Transverse colon (tissue), 4 donors: ENCODE data around the gene LAMB4. TPM values are rescaled to one million over a fixed set of nuclear protein-coding genes. Genes with fewer than 3 reads are reported as not detected.

ENCODE experiments used
- DNase-seq: peaks from one replicate; pipeline ENCODE4 v3.0.0-alpha.2; 2019
- H3K27ac ChIP-seq, 4 donors: fragments of 200-600 bp; sonication (generic); 2 replicates each; pipeline ENCODE4 v1.5.1; 2016 to 2018; ENCODE audit warnings: inconsistent platforms in 4 of 4
- H3K27me3 ChIP-seq: fragments of 200-600 bp; sonication (generic); 2 replicates; pipeline ENCODE4 v1.5.1; 2017; ENCODE audit warnings: inconsistent platforms
- H3K36me3 ChIP-seq, 4 donors: fragments of 200-600 bp; sonication (generic); 2 replicates each; pipeline ENCODE4 v1.5.1; 2017 to 2019; ENCODE audit warnings: inconsistent platforms in 4 of 4
- H3K4me1 ChIP-seq, 4 donors: fragments of 200-600 bp; sonication (generic); 2 replicates each; pipeline ENCODE4 v1.5.1; 2017 to 2020; ENCODE audit warnings: inconsistent platforms in 4 of 4
- H3K4me3 ChIP-seq, 4 donors: fragments of 200-600 bp; sonication (generic); 1 replicate in 1 of 4; 2 replicates in 3 of 4; pipeline versions ENCODE4 v1.5.1 to v1.6.1; 2017 to 2019; ENCODE audit warnings: inconsistent platforms in 4 of 4
- H3K9me3 ChIP-seq, 2 donors: fragments of 200-600 bp; sonication (generic); 2 replicates each; pipeline ENCODE4 v1.5.1; 2017 to 2019; ENCODE audit warnings: inconsistent platforms in 2 of 2
- EP300 ChIP-seq: sonication (generic); formaldehyde crosslinking; IDR thresholded peaks from one replicate; pipeline ENCODE4 v1.6.1; 2017; ENCODE audit warnings: antibody characterized with exemption, low read depth
- POLR2A ChIP-seq: fragments of 450-650 bp; IDR thresholded peaks from one replicate; pipeline ENCODE4 v1.6.1; 2016; ENCODE audit warnings: antibody characterized with exemption, mild to moderate bottlenecking, moderate library complexity
- POLR2AphosphoS5 ChIP-seq, 3 donors: sonication (generic); formaldehyde crosslinking; IDR thresholded peaks; one replicate each; pipeline ENCODE4 v1.6.1; 2016; ENCODE audit warnings: antibody characterized with exemption in 3 of 3
- WGBS, 2 donors: methylation state at CpG; one replicate each; pipeline ENCODE4 v1.1.5; 2018; ENCODE audit warnings: low coverage in 1 of 2; 5-methylcytosine and 5-hydroxymethylcytosine counted together
- in situ Hi-C, 4 donors: fragments of 200-750 bp; cut with MboI; loops; one replicate each; pipeline versions ENCODE4 v1.15.0 to v1.15.1; 2017; ENCODE audit warnings: low sequenced_read_pairs in 3 of 4, low pct_ligation_motif_present in 1 of 4, low pct_unique_long_range_greater_than_20kb in 1 of 4
- intact Hi-C: fragments of 100-400 bp; cut with DNase I; formaldehyde crosslinking; loops from one replicate; pipeline ENCODE4 v1.15.1; 2023; ENCODE audit warnings: low total_unique reads
- total RNA-seq, 4 donors: library from RNA; depleted of rRNA; stranded (reverse); fragments of >200 nt; gene quantifications; one replicate each; pipeline ENCODE4 v1.1.0, GENCODE V29; 2016
- TF ChIP-seq, protein P1 (sequence below), 5 experiments: fragments of 200-600 bp in 3 of 5; fragments of 450-650 bp in 2 of 5; sonication (generic) in 3 of 5; IDR thresholded peaks; 1 replicate in 2 of 5; 2 replicates in 3 of 5; pipeline ENCODE4 v1.5.1; 2016 to 2017; ENCODE audit warnings: antibody characterized with exemption in 5 of 5, inconsistent platforms in 3 of 5, mild to moderate bottlenecking in 2 of 5, moderate library complexity in 1 of 5

Gene LAMB4
- total RNA-seq, 4 donors from 2014 or later = not detected

DNA sequence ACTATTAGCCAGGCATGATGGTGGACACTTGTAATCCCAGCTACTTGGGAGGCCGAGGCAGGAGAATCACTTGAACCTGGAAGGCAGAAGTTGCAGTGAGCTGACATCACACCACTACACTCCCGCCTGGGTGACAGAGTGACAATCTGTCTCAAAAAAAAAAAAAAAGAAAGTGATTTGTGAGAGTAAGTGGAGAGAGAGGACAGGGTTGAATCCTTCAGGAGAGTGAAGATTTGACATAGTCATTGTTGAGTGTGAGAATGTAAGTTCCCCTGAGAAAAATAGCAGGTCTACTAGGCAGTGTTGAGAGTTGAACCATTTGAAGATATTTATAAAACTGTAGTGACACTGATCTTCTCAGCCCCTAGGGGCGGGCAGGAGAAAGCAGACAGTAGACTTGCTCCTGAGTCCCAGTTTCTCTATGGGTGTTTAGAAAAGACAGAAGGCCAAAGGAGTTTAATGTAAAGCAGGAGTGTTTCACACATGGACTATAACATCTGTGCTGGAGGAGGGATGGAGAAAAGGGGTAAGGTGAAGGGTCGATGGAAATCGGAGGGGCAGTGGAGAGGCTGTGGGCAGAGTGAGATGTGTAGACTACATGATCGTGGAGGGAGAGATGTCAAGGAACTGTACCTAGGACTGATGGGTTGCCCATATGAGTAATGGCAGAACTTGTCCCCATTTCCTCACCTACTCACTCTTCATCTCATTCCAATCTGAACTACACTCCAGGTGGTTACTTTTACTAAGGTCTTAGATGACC is 13.7 kb upstream of the LAMB4 start:
- intact Hi-C loops (loop anchor here (10.0 kb wide), 2 partner anchors 139 to 249 kb away; partner anchors contain the start of genes DLD and LAMB1), in situ Hi-C loops (loop anchor here in 2 of 4 donors (25.0 kb wide), 2 partner anchors 257 to 407 kb away; partner anchors contain the start of genes CBLL1 (in 2 of the 2) and DLD (in 1 of the 2))
- TF ChIP-seq POLR2AphosphoS5 (IDR thresholded peaks at IDR 0.05) (no peak), EP300 (no peak), POLR2A (no peak)
- TF ChIP-seq, protein P1, sequence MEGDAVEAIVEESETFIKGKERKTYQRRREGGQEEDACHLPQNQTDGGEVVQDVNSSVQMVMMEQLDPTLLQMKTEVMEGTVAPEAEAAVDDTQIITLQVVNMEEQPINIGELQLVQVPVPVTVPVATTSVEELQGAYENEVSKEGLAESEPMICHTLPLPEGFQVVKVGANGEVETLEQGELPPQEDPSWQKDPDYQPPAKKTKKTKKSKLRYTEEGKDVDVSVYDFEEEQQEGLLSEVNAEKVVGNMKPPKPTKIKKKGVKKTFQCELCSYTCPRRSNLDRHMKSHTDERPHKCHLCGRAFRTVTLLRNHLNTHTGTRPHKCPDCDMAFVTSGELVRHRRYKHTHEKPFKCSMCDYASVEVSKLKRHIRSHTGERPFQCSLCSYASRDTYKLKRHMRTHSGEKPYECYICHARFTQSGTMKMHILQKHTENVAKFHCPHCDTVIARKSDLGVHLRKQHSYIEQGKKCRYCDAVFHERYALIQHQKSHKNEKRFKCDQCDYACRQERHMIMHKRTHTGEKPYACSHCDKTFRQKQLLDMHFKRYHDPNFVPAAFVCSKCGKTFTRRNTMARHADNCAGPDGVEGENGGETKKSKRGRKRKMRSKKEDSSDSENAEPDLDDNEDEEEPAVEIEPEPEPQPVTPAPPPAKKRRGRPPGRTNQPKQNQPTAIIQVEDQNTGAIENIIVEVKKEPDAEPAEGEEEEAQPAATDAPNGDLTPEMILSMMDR (IDR thresholded peaks at IDR 0.05) = no peak
- DNase-seq = no peak
- Histone ChIP-seq H3K27me3 (no peaks in the 10 kb centered on the region), H3K27ac (no peak overlapping the region), H3K4me1 (peaks cover 0 to 6% (median 2%) of the 10 kb centered on the region in 4 donors), H3K36me3 (no peaks in the 10 kb centered on the region), H3K4me3 (no peak overlapping the region), H3K9me3 (no peaks in the 10 kb centered on the region)
- 96 to 98% methylated on average over 4 to 6 of the region's 6 CpGs for WGBS, 2 donors

DNA sequence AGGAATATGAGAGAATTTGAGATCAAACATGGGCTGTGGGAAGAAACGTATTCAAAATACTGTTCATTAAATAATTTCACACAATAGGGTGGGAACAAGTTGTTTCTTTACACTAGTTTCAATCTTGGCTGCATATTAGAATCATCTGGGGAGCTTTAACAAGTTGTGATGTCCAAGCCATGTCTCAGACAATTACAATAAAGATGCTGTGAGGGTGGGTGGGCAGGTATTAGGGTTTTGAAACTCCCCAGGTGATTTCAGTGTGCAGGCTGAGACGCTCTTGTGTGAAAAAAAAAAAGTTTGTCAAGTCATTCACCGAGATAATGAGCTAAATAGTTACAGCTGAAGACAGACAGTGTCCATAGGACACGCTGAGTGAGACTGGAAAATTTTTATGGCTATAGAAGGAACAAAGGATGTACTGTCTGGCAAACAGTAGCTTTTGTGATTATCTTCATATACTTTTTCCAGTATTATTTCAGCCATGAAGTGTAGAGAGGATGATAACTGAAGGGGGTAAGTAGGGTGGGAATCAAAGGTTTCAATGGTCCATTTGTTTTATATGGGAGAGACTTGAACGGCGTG is 12.6 kb upstream of the LAMB4 start:
- intact Hi-C loops = loop anchor here (10.0 kb wide), 2 partner anchors 138 to 248 kb away; partner anchors contain the start of genes DLD and LAMB1
- peaks cover 0 to 6% (median 2%) of the 10 kb centered on the region in 4 donors for H3K4me1 ChIP-seq
- H3K27ac ChIP-seq = no peak overlapping the region
- DNase-seq = no peak
- no peak for TF ChIP-seq POLR2AphosphoS5 (IDR thresholded peaks at IDR 0.05)
- TF ChIP-seq POLR2A = no peak
- WGBS, 2 donors = 50 to 56% methylated on average over 6 of the region's 6 CpGs
- H3K27me3 ChIP-seq = no peaks in the 10 kb centered on the region
- no peaks in the 10 kb centered on the region for H3K9me3 ChIP-seq
- in situ Hi-C loops = loop anchor here in 2 of 4 donors (25.0 kb wide), 2 partner anchors 255 to 405 kb away; partner anchors contain the start of genes CBLL1 (in 2 of the 2) and DLD (in 1 of the 2)
- H3K4me3 ChIP-seq = no peak overlapping the region
- no peaks in the 10 kb centered on the region for H3K36me3 ChIP-seq

DNA sequence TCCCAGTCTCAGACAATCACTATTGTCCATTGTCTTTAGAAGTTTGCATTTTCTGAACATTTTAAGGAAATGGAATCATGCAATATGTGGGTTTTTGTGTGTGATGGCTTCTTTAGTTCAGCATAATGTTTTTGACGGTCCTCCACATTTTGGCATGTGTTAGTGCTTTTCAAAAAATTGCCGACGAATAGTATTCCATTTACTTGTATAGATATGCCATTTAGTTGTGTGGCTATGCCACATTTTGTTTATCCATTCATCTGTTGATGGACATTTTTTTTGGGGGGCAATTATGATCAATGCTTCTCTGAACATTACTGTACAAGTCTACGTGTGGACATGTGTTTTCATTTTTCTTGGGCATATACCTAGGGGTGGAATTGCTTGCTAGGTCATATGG is 12.0 kb upstream of the LAMB4 start:
- no peak for TF ChIP-seq POLR2A
- TF ChIP-seq, protein P1 (IDR thresholded peaks at IDR 0.05) = no peak
- TF ChIP-seq EP300 = no peak
- in situ Hi-C loops (loop anchor here in 2 of 4 donors (25.0 kb wide), 2 partner anchors 255 to 405 kb away; partner anchors contain the start of genes CBLL1 (in 2 of the 2) and DLD (in 1 of the 2)), intact Hi-C loops (loop anchor here (10.0 kb wide), 2 partner anchors 137 to 247 kb away; partner anchors contain the start of genes DLD and LAMB1)
- no peaks in the 10 kb centered on the region for H3K27me3 ChIP-seq
- H3K27ac ChIP-seq = no peak overlapping the region
- H3K4me3 ChIP-seq = no peak overlapping the region
- peaks cover 0 to 6% (median 2%) of the 10 kb centered on the region in 4 donors for H3K4me1 ChIP-seq
- no peaks in the 10 kb centered on the region for H3K36me3 ChIP-seq
- no peaks in the 10 kb centered on the region for H3K9me3 ChIP-seq
- DNase-seq = no peak
- WGBS, 2 donors = 90 to 94% methylated on average over 1 to 4 of the region's 4 CpGs

DNA sequence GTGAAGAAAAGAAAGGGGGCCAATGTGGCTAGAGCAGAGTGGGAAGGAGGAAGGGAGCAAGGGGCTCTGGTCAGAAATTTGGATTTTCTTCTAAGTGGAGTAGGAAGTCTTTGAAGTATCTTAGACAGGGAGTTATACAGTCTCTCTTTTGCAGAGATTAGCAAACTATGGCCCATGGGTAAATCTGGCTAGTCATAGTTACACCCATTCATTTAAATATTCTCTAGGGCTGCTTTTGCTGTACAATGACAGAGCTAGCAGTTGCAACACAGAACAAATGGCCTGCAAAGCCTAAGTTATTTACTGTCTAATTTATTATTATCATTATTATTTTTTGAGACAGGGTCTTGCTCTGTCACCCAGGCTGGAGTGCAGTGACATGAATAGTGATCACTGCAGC is 10.5 kb upstream of the LAMB4 start:
- Histone ChIP-seq H3K27me3 (no peaks in the 10 kb centered on the region), H3K9me3 (no peaks in the 10 kb centered on the region), H3K36me3 (no peaks in the 10 kb centered on the region), H3K27ac (no peak overlapping the region), H3K4me3 (no peak overlapping the region), H3K4me1 (peaks cover 0 to 2% (median 0%) of the 10 kb centered on the region in 4 donors)
- in situ Hi-C loops = loop anchor here in 2 of 4 donors (25.0 kb wide), 2 partner anchors 253 to 403 kb away; partner anchors contain the start of genes CBLL1 (in 2 of the 2) and DLD (in 1 of the 2)
- TF ChIP-seq POLR2AphosphoS5 (IDR thresholded peaks at IDR 0.05) = no peak
- TF ChIP-seq, protein P1 (IDR thresholded peaks at IDR 0.05) = no peak
- no peak for TF ChIP-seq POLR2A
- TF ChIP-seq EP300 = no peak
- no peak for DNase-seq
- intact Hi-C loops = loop anchor here (10.0 kb wide), 2 partner anchors 136 to 246 kb away; partner anchors contain the start of genes DLD and LAMB1
